HG03469 (cell line): ENCODE measurements around the gene MMS22L.

ENCODE experiments used
- ATAC-seq: cut with Tn5 transposase; IDR thresholded peaks from one replicate; pipeline ENCODE4 v1.9.1; 2021; ENCODE audit warnings: mild to moderate bottlenecking, moderate library complexity, moderate number of reproducible peaks; ENCODE audit not compliant: unreplicated experiment

MMS22L gene, protein sequence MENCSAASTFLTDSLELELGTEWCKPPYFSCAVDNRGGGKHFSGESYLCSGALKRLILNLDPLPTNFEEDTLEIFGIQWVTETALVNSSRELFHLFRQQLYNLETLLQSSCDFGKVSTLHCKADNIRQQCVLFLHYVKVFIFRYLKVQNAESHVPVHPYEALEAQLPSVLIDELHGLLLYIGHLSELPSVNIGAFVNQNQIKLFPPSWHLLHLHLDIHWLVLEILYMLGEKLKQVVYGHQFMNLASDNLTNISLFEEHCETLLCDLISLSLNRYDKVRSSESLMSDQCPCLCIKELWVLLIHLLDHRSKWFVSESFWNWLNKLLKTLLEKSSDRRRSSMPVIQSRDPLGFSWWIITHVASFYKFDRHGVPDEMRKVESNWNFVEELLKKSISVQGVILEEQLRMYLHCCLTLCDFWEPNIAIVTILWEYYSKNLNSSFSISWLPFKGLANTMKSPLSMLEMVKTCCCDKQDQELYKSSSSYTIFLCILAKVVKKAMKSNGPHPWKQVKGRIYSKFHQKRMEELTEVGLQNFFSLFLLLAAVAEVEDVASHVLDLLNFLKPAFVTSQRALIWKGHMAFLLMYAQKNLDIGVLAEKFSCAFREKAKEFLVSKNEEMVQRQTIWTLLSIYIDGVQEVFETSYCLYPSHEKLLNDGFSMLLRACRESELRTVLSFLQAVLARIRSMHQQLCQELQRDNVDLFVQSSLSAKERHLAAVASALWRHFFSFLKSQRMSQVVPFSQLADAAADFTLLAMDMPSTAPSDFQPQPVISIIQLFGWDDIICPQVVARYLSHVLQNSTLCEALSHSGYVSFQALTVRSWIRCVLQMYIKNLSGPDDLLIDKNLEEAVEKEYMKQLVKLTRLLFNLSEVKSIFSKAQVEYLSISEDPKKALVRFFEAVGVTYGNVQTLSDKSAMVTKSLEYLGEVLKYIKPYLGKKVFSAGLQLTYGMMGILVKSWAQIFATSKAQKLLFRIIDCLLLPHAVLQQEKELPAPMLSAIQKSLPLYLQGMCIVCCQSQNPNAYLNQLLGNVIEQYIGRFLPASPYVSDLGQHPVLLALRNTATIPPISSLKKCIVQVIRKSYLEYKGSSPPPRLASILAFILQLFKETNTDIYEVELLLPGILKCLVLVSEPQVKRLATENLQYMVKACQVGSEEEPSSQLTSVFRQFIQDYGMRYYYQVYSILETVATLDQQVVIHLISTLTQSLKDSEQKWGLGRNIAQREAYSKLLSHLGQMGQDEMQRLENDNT

DNA sequence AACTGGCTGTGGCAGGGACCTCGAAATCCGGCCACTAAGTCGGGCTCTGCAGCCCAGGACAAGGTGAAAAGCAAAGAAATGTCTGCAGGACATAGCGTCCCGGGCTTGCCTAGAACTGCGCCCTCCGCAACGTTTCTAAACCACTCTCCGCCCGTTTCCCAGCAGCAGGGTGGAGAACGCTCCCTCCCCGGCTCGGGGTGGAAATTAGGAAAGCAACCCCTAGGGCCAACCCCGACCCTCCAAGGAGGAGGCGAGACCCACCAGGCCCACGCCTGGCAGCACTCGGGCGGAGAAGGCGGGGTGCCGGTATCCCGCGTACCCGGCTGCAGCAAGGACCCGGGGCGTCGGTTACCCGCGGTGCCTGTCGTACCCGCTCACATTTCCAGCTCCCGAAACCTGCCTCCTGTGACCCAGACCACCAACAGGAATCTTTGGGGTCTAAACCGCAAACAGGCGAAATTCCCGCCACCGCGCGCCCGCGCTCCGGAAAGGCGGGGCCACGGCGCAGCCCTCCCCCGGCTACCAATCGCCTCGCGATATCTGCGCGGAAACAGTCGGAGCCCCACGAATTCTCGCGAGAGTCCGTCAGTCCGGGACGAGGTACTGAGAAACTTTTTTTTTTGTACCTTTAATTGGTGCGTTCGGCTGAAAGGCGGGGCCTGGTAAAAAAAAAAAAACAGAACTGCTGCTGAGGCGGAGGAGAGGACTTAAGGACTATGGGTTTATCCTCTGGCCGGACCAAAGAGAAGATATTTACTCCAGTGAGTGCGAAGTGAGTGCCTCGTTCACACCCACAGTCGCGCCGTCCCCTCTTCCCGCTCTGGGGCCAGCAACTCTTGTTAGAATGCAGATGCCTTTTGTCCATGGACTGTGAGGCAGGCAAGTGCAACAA is at the start of gene MMS22L:
MMS22L (minus strand) TSS at position 491 of the 892 bp plus-strand sequence. CDS start 739 bp downstream, outside the sequence.
- ATAC-seq = peak; percentile 97

- ATAC-seq = no peak
These were observed 39.8 kb upstream of the MMS22L start for GRCh38 chr6:97322811-97323210.

GRCh38 chr6:97322226-97322625 is 39.2 kb upstream of the MMS22L start:
- no peak for ATAC-seq

DNA sequence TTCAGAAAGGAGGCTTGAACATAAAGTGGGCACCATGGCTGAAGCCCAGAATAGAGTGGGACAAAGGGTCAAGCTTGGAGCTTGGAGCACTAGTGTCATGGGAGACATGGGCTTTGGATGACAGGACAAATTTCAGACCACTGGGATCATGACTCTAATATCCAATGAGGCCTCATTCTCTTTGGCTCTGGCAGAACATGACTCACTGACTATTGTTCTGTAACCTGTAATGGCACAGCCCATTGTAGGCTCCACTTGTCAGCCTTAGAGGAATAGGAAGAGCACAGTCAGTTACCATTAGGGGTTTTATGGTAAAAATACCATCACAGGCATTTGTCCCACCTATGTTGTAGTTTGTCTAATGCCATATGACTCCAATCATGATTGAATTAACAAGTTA is 34.0 kb upstream of the MMS22L start:
- no peak for ATAC-seq

DNA sequence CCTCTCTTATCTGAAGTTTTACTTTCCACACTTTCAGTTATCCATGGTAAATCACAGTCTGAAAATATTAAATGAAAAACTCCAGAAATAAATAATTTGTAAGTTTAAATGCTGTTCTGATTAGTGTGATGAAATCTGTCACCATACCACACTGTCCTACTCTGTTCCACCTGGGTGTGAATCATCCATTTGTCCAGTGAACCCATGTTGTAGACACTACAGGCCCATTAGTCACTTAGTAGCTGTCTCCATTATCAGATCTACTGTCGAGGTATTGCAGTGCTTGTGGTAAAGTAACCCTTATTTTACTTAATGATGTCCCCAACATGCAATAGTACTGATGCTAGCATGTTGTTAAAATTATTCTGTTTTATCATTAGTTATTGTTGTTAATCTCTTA is 29.2 kb upstream of the MMS22L start:
- no peak for ATAC-seq

DNA sequence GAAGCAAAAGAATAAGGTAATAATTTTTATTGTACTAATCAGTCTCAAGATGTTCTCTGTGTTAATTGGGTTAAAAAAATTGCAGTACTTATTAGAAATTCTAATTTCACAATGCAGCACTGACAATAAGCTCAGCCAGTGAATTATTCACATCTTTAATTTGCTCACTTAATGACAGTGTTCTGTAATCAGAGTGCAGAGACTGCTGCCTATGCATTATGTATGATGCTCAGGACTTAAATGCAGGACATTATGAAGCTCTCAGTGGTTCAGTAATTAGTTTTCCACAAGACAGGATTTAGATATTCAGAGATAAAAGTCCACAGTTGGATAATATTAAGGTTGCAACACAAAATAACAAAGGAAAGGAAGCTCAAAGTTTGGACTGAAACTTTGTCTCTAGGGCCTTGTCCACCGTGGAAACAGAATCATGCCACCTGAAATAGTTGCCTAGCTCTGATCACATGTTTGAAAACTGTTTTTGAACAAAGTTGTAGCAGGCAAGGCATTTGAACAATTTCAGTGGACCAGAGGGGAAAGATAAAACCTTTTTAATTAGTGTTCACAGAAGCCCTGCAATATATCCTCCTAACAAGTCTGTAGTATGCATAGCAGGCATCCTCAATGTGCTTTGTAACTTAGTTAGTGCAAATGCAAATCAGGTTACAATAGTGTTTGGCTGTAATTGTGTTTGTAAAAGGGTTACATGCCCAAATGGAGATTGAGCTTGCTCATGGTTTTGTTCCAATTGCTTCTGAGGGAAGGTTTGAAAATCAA is 23.7 kb upstream of the MMS22L start:
- no peak for ATAC-seq

DNA sequence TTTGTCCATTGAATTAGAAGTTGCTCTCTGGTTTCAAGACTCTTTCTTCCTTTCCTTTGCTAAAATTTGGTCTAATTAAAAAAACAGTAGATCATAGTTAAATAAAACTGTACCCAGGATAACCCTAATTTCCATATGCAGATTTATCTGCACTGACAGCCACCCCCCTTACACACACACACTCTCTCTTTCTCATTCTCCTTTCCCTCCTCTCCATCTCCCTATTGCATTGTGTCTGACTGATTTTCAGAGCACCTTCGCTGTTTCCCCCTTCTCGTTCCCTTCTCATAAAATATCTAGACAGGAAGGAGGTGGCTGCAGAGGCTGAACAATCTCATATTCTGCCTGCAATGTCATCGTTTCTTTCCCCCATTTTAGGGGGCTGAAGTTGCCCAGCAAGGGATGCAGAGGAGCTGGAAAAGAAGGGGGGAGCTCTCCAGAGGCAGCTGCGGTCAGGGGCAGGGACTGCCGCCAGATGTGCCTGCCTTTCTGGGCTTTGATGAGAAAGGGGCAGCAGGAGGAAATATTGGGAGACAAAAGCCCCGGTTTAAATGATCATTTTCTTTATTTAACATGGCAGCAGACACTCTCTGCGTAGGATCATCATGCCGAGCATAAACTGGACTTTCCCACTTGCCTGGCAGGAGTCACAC is 22.5 kb upstream of the MMS22L start:
- no peak for ATAC-seq

DNA sequence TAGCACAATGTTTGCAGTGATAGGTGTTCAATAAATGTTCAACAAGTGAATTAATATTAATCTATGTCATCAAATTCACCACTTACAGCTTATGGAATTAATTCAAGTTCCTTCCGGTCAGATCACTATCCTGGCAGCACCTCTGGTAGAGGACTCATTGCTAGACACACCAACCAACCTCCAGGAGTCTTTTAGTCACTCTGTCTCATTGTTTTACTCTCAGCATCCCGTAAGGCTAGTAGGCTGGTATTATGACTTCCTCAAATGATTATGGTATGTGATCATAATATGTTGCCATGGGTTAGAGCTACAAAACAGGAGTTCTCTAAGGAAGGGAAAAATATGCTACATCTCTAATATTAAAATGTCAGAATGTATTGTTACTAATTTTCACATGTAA is 21.7 kb upstream of the MMS22L start:
- no peak for ATAC-seq

DNA sequence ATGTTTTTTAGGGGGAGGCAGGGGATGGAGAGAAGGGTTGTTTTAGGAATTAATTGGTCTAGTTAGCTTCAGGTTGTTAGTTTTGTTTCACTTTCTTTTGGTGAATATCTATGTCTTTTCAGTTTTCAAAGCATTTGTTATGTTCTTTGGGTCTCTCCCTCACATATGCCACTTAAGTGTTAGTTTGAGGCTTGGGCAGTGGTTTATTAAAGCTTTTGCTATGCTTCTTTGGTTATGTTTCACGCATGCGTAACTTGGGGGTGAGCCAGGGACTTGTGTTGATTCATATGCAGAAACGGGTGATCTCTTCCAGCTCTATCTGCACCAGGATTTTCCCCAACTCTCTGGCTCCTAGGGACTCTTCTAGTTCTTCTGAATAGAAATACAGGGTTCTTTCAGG is 11.4 kb upstream of the MMS22L start:
- ATAC-seq = no peak

DNA sequence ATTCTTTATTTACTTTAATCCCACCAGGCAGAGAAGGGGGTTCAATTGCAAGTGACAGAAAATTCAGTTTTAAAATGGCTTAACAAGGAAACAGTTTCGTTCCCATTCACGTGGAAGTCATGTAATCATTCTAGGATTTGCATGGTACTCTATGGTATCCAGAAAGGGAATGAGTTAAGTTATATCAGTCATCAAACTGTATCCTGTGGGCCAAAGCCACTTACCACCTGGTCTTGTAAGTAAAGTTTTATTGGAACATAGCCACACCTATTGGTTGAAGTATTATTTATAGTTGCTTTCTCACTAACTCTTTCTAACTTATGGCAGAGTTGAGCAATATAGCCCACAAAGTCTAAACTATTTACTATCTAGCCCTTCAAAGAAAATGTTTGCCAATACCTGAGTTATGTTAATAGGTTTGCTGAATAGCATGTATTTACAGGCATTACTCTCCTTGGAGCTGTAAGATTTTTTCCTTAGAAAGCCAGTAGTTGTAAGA is 10.2 kb upstream of the MMS22L start:
- no peak for ATAC-seq

DNA sequence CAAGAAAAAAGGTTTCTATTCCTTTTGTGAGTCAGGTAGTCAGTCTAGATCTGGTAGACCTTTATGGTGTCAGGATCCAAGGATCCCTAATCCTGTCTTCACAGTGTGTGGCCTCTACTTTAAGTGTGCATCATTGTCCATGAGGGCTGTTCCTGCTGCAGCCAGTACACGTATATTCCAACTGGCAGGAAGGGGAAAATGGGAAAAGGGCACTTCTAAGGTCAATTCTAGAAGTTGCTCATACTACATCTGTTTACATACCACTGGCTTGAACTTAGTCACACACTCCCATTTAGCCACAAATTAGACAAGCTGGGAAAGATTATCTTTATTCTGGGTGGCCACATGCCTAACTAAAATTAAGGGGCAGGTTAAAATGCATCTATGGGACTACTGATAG is 9.7 kb upstream of the MMS22L start:
- ATAC-seq = no peak

DNA sequence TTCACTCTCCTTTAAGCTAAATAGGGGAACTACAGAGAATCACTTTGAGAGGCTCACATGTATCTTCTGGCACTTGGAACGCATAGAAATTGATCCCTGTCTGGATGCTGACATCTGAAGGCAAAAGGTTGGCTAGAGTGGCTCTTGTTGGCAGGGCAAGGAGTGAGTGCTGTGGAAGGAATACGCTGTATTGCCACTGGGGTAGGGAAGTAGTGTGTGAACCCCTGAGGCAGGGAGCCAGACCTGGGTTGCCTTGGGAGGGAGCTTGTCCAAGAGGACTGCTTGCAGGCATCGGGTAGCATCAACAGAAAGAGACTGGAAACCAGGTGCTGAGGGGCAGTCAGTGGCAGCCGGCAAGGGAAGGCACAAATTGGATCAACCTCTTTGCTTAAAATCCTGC is 8.9 kb upstream of the MMS22L start:
- no peak for ATAC-seq

DNA sequence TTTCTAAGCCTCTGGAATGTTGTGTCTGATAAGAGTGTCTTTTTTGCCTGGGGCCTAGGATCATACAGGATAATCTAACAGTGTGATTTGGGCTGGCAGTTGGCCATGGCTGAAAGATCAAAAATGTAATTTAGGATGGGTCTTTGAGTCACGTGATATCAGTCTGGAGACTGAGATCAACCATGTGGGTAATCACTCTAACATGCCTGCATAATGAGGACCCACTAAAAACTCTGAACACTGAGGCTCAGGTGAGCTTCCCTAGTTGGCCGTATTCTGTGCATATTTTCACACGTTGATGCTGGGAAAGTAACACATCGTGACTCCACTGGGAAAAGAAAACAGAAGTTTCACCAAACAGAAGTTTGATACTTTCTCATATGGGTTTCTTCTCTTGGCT is 6.3 kb upstream of the MMS22L start:
- no peak for ATAC-seq

- no peak for ATAC-seq
These were observed 5.2 kb upstream of the MMS22L start for GRCh38 chr6:97288188-97288587.

- ATAC-seq = no peak
These were observed 734 bp downstream of the MMS22L start for GRCh38 chr6:97282238-97282725.

DNA sequence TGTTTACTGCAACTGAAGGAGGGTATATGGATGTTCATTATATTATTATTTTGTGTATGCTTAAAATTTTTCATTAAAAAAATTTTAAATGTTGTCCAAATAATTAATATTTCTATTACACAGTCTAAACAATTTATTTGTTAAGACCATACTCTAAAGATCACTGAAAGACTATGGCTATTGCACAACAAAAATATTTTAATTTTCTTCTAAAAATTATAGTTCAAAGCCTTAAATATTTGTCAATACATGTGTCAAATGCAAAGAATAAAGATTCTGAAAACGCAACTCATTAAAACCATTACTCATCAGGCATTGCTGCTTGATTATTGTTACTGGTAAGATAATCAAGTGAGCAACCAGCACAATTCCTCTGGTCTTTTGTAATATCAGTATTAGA is 2.2 kb downstream of the MMS22L start:
- ATAC-seq = no peak

DNA sequence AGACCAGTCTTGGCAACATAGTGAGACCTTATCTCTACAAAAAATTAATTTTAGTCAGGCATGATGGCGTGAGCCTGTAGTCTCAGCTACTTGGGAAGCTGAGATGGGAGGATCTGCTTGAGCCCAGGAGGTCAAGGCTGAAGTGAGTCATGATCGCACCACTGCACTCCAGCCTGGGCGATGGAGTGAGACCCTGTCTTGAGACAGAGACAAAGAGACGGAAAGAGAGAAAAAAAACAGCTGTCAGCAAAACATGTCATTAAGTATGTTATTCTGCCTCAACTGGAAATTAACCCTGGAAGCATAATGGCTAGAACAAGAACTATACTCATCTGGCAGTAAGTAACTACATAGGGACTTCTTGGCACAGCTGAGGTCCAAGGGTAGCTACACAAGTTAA is 7.2 kb downstream of the MMS22L start:
- no peak for ATAC-seq

DNA sequence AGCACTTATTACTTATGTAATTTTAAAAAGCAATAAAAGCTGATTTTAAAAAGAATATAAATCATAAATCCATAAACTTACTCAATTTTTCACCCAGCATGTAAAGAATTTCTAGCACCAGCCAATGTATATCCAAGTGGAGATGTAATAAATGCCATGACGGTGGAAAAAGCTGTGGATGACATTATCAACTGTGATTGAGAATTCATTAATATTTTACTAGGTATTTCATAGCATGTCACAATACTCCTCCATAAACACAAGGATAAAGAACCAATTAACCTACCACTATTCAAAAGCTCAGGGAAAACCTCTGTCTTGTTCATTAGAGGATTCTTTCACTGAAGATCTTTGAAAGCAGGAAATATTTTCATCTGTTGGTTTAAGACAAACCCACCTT is 13.2 kb downstream of the MMS22L start:
- ATAC-seq = no peak

GRCh38 chr6:97262676-97263075 is 20.3 kb downstream of the MMS22L start:
- no peak for ATAC-seq
